ENCODE measurements around the gene NTSR2.

The NTSR2 gene

DNA sequence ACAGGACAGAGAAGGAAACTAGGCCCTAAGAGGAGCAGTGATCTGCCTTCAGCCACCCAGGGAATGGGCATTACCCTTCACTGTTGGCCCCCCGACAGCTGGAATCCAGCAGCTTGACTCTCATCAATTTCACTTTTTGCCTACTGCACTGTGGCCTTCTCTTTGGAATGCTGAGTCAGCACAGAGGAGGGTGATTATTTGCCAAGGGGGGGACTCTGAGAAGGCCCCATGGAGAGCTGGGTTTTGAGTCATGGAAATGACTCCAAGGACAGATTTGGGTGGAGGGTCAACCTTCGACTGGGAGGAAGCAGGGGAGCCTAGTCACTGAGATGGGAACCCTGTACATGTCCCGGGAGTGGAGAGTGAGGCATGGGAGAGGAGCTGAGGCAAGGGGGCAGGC is 38.1 kb upstream of the NTSR2 start:
- TF ChIP-seq GATA3 (IDR thresholded peaks at IDR 0.05; ENCODE audit: low read depth, low read length) (no peak), GATA2 (IDR thresholded peaks at IDR 0.05; ENCODE audit: low read depth, low read length) (no peak)

GRCh38 chr2:11705711-11706110 is 35.7 kb upstream of the NTSR2 start:
- no peak for TF ChIP-seq GATA2 (IDR thresholded peaks at IDR 0.05; ENCODE audit: low read depth, low read length)
- no peak for TF ChIP-seq GATA3 (IDR thresholded peaks at IDR 0.05; ENCODE audit: low read depth, low read length)

GRCh38 chr2:11705063-11705462 is 35.1 kb upstream of the NTSR2 start:
- no peak for TF ChIP-seq GATA3 (IDR thresholded peaks at IDR 0.05; ENCODE audit: low read depth, low read length)
- no peak for TF ChIP-seq GATA2 (IDR thresholded peaks at IDR 0.05; ENCODE audit: low read depth, low read length)

DNA sequence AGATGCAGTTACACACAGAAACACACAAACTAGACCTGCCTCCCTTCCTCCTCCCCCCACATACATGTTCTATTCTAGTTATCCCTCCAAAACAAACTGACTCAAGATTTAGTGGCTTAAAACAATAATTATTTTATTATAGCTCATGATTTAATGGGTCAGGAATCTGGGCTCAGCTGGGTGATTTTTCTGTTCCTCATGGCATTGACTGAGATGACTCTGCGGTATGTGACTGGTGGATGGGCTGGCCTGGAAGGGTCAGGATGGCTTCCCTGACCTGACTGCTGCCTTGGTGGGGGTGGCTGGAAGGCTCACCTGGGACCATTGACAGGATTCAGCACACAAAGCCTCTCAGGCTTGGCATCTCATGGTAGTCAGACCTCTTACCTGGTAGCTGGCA is 33.7 kb upstream of the NTSR2 start:
- TF ChIP-seq GATA2 (IDR thresholded peaks at IDR 0.05; ENCODE audit: low read depth, low read length) (no peak), GATA3 (IDR thresholded peaks at IDR 0.05; ENCODE audit: low read depth, low read length) (no peak)

DNA sequence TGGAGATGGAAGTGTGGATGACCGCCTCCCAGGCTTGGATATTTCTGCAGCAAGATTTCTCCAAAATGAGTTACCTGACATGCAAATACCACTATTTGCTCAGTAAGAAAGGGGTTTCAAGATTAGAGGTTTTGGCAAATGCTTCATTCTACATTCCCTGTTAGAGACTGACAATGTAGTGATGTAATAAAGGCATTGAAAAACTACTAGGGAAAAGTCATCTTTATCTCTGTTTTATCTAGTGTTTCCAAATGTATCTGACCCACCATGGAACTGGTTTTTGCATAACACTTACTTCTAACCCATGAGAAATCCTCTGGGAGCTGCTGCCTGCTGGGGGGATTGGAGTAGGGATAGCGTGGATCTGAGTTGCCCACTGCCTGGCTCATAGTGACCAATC is 33.0 kb upstream of the NTSR2 start:
- no peak for TF ChIP-seq GATA3 (IDR thresholded peaks at IDR 0.05; ENCODE audit: low read depth, low read length)
- TF ChIP-seq GATA2 (IDR thresholded peaks at IDR 0.05; ENCODE audit: low read depth, low read length): no peak

GRCh38 chr2:11701751-11702301 is 31.8 kb upstream of the NTSR2 start:
- no peak for TF ChIP-seq GATA2 (IDR thresholded peaks at IDR 0.05; ENCODE audit: low read depth, low read length)
- TF ChIP-seq GATA3 (IDR thresholded peaks at IDR 0.05; ENCODE audit: low read depth, low read length): no peak

DNA sequence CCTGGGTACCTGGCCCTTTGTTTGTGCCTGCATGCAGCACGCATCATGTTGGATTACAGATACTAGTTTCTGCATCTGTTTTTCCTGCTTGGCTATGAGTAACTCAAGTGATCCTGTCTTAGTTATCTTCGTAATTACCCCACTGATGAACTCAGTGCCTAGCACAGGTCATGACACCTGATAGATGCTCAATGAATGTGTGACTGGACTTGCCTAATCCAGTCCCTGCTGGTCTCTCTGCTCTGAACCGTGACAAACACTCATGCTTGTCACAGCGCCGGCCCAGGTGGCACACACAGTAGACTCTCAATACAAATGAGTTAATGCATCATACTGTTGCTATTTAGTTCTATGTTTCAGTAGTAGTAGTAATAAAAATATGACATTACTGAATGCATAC is 31.2 kb upstream of the NTSR2 start:
- TF ChIP-seq GATA2 (IDR thresholded peaks at IDR 0.05; ENCODE audit: low read depth, low read length): no peak
- TF ChIP-seq GATA3 (IDR thresholded peaks at IDR 0.05; ENCODE audit: low read depth, low read length): no peak

DNA sequence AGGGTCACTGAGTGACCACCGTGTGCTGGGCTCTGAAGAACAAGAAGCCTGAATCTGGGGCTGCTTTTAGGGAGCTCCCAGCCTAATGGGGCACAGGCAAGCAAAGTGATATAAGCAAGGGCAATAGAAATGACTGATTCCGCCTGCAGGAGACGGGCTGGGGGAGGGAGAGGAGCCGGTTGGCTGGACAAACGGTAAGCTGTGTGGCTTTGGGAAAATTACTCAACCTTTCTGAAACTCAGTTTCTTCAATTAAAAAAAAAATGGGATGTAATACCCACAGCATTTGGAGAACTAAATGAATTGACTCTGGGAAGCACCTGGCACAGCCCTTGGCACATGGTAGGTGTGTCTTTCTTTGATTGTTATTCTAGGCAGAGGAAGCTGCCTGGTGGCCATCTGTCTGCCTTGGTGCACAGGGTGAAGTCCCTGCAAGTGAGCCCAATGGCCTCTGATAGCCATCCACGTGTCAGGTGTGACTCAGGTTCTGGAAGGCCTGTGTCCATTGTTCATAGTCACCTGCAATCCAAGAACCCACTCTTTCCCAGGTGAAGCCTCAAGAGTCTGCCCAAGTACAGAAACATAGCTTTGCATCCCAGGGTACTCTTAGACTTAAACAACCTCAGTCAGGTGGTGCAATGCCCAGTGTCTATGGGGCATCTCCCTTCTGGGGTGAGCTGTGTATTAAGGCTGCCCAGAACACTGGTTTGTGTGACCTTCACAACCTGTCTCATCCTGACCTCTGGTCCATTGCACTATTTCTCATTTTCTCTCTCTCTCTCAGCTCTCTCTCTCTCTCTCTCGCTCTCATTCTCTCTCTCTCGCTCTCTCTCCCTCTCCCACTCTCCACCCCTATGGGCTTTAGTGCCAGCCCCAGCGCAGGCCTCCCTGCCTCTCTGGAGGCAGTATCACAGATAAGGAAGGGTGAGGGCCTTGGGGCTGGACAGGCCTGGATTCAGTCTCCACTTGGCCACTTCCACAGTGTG is 30.0 kb upstream of the NTSR2 start:
- TF ChIP-seq GATA3 (IDR thresholded peaks at IDR 0.05; ENCODE audit: low read depth, low read length) (no peak), GATA2 (IDR thresholded peaks at IDR 0.05; ENCODE audit: low read depth, low read length) (no peak)

DNA sequence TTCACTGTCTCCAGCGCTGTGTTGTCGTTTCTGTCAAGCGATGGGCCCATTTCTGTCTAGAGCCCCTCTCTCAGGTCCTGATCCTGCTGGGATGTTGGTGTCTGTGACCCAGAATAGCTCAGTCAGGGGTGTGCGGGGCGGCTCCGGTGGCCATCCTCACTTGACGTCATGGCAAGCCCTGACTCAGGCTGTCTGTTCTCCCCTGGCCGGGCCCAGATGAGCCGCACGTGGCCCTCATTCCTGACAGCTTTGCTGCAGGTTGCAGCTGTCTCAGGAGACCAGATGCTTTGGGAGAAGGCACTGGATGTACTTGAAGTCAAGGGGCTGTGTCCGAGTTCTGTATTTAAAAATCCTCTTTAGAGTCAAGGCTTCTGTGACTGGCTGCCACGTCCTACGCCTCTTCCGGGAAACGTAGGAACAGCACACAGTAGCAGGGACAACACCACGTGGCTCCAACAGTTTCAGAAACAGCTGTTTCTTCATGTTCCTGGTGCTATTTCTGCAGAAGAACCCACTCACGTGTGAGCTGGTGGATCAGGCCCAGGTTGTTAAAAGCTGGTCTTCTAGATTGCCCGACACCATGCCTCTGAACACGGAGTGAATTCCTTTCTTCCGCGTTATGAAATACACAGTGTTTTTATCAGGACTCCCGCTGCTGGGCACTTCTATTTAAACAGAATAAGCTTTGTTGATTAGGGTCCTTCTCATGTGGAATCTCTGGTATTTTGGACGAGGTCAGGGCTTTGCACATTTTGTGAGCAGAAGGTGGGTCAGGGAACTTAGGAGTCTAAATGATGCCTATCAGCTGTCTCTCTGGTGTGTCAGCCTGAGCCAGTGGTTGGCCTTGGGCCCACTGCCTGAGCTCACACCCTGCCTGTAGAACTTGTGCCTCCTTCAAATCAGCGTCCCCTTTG is 28.3 kb upstream of the NTSR2 start:
- TF ChIP-seq GATA3 (IDR thresholded peaks at IDR 0.05; ENCODE audit: low read depth, low read length): no peak
- no peak for TF ChIP-seq GATA2 (IDR thresholded peaks at IDR 0.05; ENCODE audit: low read depth, low read length)

DNA sequence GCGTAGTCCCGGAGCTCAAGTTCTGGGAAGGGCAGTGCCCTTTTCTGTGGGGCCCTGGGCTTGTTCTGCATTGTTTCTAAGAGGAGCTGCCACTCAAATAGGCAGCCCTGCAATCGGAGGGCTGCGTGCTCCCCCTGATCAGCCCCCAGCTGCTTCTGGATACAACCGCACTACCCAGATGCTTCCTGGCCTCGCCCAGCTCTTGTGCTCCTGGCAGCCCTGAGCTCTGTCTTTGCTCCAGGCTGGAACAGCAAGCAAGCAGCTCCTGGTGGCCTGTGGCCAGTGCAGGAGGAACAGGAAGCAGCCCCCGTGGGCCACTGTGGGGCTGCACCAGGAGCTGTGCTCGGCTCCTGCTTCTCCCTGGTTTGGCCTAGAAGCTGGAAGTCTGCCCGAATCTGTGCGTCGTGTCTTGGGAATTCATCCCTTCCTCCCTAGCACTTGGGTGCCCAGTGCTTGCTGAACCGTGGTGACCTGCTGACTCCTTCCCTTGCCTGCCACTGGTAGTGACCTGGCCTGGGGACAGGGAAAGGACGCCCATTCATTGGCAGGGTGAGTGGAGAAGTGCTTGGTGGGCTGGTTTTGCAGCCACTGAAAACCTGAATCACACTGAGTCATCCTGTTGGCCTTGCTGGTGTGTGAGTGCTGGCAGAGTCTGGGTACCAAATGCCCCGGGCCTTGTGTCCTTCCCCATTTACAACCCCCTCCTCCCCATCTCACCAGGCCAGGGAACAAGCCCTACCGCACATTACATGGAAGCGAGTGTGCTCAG is 27.3 kb upstream of the NTSR2 start:
- TF ChIP-seq GATA3 (IDR thresholded peaks at IDR 0.05; ENCODE audit: low read depth, low read length) (no peak), GATA2 (IDR thresholded peaks at IDR 0.05; ENCODE audit: low read depth, low read length) (no peak)

- TF ChIP-seq GATA3 (IDR thresholded peaks at IDR 0.05; ENCODE audit: low read depth, low read length) (no peak), GATA2 (IDR thresholded peaks at IDR 0.05; ENCODE audit: low read depth, low read length) (no peak)
These were observed 26.7 kb upstream of the NTSR2 start for GRCh38 chr2:11696736-11697102.

DNA sequence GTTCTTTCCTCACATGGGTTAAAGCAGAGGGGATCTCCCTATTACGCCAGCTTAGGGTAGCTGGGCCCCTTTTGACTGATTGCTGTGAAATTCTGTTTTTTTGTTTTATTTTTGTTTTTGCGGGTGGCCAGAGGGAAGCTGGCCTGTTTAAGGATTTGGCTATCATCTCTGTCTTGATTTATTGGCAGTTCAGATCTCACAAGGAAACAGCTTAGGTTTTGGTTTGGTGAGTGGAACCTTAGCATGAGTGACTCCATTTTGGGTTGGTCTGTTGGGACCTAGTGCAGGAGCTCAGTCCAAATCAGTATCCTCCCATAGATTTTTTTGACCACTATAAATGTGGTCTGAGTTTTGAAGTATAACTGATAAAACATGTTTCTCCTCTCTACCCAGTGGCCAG is 25.6 kb upstream of the NTSR2 start:
- no peak for TF ChIP-seq GATA3 (IDR thresholded peaks at IDR 0.05; ENCODE audit: low read depth, low read length)

- no peak for TF ChIP-seq GATA2 (IDR thresholded peaks at IDR 0.05; ENCODE audit: low read depth, low read length)
These were observed 23.0 kb upstream of the NTSR2 start for GRCh38 chr2:11692966-11693521.
